Measurements from ENCODE around the gene HNF1A.

GRCh38 chr12:120943482-120943881 is 34.9 kb upstream of the HNF1A start:
- TF ChIP-seq, protein P1, sequence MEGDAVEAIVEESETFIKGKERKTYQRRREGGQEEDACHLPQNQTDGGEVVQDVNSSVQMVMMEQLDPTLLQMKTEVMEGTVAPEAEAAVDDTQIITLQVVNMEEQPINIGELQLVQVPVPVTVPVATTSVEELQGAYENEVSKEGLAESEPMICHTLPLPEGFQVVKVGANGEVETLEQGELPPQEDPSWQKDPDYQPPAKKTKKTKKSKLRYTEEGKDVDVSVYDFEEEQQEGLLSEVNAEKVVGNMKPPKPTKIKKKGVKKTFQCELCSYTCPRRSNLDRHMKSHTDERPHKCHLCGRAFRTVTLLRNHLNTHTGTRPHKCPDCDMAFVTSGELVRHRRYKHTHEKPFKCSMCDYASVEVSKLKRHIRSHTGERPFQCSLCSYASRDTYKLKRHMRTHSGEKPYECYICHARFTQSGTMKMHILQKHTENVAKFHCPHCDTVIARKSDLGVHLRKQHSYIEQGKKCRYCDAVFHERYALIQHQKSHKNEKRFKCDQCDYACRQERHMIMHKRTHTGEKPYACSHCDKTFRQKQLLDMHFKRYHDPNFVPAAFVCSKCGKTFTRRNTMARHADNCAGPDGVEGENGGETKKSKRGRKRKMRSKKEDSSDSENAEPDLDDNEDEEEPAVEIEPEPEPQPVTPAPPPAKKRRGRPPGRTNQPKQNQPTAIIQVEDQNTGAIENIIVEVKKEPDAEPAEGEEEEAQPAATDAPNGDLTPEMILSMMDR (IDR thresholded peaks at IDR 0.05): no peak
- no peak for TF ChIP-seq EP300 (IDR thresholded peaks at IDR 0.05)
- TF ChIP-seq POLR2A (IDR thresholded peaks at IDR 0.05): no peak
